Colonic mucosa (tissue), 4 donors: Measurements from ENCODE around the gene CELF1. TPM values are rescaled to one million over a fixed set of nuclear protein-coding genes. Genes with fewer than 3 reads are reported as not detected.

ENCODE experiments used
- DNase-seq: peaks from one replicate; pipeline ENCODE4 v3.0.0-alpha.2; 2020
- H3K27ac ChIP-seq: fragments of 200-600 bp; one replicate; pipeline ENCODE4 v1.8.0; 2021
- H3K27me3 ChIP-seq: fragments of 200-600 bp; one replicate; pipeline ENCODE4 v1.8.0; 2021
- H3K36me3 ChIP-seq: fragments of 200-600 bp; one replicate; pipeline ENCODE4 v1.8.0; 2021
- H3K4me1 ChIP-seq: fragments of 200-600 bp; one replicate; pipeline ENCODE4 v1.8.0; 2021; ENCODE audit warnings: mild to moderate bottlenecking
- H3K4me3 ChIP-seq: fragments of 200-600 bp; one replicate; pipeline ENCODE4 v1.8.0; 2021
- H3K9ac ChIP-seq, 2 donors: one replicate each; pipeline ENCODE4 v1.7.0; 2013; ENCODE audit warnings: control low read depth in 2 of 2, low read depth in 2 of 2, low read length in 2 of 2
- H3K9me3 ChIP-seq: fragments of 200-600 bp; one replicate; pipeline ENCODE4 v1.8.0; 2021
- intact Hi-C: fragments of 100-400 bp; cut with DNase I; formaldehyde crosslinking; loops from one replicate; pipeline ENCODE4 v1.14.1; 2022
- total RNA-seq, 2 donors: library from RNA; stranded (reverse); fragmentation: NEBNext Ultra II Directional in 1 of 2; extraction: Animal tissue kit (Norgen Biotek cat#: 25700) in 1 of 2; gene quantifications; one replicate each; pipeline ENCODE4 v1.2.1, GENCODE V29; 2021
- TF ChIP-seq, protein P1 (sequence below): fragments of 200-600 bp; IDR thresholded peaks from one replicate; pipeline ENCODE4 v1.8.0; 2022; ENCODE audit warnings: antibody characterized with exemption, mild to moderate bottlenecking
- donor health status: healthy.
- donor health status: DM: no; HTN: no; CAD: no.
- donor health status: DM: no; HTN: no; CAD: no.

Gene CELF1
- total RNA-seq, 2 donors from 2014 or later = 76.1 to 96.8 TPM

GRCh38 chr11:47508240-47508957, 44.5 kb downstream of the CELF1 start:
- peak overlapping the region; percentile 77 for H3K27ac ChIP-seq
- DNase-seq = no peak
- no peak overlapping the region for H3K4me3 ChIP-seq
- no peak overlapping the region for H3K9ac ChIP-seq
- no peaks in the 10 kb centered on the region for H3K9me3 ChIP-seq
- intact Hi-C loops = no loop called here
- H3K4me1 ChIP-seq = peaks cover 20% of the 10 kb centered on the region
- TF ChIP-seq, protein P1, sequence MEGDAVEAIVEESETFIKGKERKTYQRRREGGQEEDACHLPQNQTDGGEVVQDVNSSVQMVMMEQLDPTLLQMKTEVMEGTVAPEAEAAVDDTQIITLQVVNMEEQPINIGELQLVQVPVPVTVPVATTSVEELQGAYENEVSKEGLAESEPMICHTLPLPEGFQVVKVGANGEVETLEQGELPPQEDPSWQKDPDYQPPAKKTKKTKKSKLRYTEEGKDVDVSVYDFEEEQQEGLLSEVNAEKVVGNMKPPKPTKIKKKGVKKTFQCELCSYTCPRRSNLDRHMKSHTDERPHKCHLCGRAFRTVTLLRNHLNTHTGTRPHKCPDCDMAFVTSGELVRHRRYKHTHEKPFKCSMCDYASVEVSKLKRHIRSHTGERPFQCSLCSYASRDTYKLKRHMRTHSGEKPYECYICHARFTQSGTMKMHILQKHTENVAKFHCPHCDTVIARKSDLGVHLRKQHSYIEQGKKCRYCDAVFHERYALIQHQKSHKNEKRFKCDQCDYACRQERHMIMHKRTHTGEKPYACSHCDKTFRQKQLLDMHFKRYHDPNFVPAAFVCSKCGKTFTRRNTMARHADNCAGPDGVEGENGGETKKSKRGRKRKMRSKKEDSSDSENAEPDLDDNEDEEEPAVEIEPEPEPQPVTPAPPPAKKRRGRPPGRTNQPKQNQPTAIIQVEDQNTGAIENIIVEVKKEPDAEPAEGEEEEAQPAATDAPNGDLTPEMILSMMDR = no peak
- H3K36me3 ChIP-seq = no peaks in the 10 kb centered on the region
- H3K27me3 ChIP-seq = no peaks in the 10 kb centered on the region

DNA sequence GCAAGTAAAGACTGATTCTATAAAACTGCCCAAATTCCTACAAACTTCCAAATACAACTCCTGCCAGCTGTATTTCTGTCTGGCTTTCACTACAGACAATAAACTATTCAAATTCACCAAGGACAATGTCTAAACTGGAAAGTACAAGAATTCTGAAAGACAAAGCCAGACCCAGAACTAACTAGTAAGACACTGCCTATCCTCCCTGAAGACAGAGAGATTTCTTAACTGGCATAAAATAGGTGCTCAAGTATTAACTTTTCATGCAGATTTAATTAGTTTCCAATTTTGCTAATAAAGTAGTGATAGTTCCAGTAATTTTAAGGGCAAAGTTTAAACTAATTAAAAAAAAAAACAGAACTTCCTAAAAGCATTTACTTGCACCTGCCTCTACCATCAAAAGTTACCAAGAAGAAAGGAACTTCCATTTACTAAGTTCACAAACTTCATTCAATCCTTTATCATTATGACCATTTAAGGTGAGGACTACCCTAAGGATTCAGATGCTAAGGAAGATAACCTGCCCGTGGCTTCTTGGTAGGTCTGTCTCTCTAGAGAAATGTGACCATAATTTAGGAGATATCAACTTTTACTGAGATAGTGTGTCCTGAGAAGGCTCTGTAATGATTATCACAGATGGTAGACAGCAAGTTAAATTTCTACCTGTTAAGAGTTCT, 45.2 kb downstream of the CELF1 start:
- no peak for DNase-seq
- Histone ChIP-seq H3K27ac (no peak overlapping the region), H3K36me3 (no peaks in the 10 kb centered on the region), H3K4me3 (no peak overlapping the region), H3K27me3 (no peaks in the 10 kb centered on the region), H3K4me1 (peaks cover 20% of the 10 kb centered on the region), H3K9ac (no peak overlapping the region), H3K9me3 (no peaks in the 10 kb centered on the region)
- TF ChIP-seq, protein P1 = no peak
- intact Hi-C loops = no loop called here

- H3K9ac ChIP-seq = no peak overlapping the region
- H3K4me3 ChIP-seq = no peak overlapping the region
- TF ChIP-seq, protein P1 = no peak
- H3K9me3 ChIP-seq = no peaks in the 10 kb centered on the region
- H3K4me1 ChIP-seq = peaks cover 20% of the 10 kb centered on the region
- intact Hi-C loops = no loop called here
- DNase-seq = no peak
- H3K27me3 ChIP-seq = no peaks in the 10 kb centered on the region
- H3K27ac ChIP-seq = no peak overlapping the region
- H3K36me3 ChIP-seq = no peaks in the 10 kb centered on the region
Measured at GRCh38 chr11:47506795-47507562, 46.0 kb downstream of the CELF1 start.

- no peak overlapping the region for H3K4me3 ChIP-seq
- no peak overlapping the region for H3K27ac ChIP-seq
Measured at GRCh38 chr11:47506373-47506772, 46.6 kb downstream of the CELF1 start.

DNA sequence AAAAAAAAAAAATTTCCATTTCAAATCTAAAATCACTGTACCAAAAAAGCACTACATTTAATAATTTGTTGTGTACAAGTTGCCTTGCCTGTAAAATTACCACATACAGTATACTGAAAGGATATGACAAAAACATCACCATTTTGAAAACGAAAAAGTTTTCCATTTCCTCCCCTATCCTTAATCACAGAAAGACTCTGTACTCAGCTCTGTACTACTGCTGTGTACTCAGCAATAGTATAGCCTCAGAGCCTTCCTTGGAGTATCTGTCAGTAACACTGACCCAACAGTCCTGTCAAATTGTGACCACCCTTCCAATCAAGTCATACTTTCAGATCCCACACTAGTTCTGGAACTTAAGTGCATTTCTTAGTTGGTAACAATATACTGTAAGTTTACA, 48.0 kb downstream of the CELF1 start:
- Histone ChIP-seq H3K36me3 (no peaks in the 10 kb centered on the region), H3K4me1 (peaks cover 15% of the 10 kb centered on the region), H3K9me3 (no peaks in the 10 kb centered on the region), H3K9ac (no peak overlapping the region), H3K27me3 (no peaks in the 10 kb centered on the region), H3K27ac (no peak overlapping the region), H3K4me3 (no peak overlapping the region)
- TF ChIP-seq, protein P1 = no peak
- no peak for DNase-seq
- intact Hi-C loops = no loop called here

More at GRCh38 chr11:47506373-47506772, 46.6 kb downstream of the CELF1 start:
- no peaks in the 10 kb centered on the region for H3K36me3 ChIP-seq
- intact Hi-C loops = no loop called here
- no peak overlapping the region for H3K9ac ChIP-seq
- no peak for DNase-seq
- TF ChIP-seq, protein P1 = no peak
- peaks cover 20% of the 10 kb centered on the region for H3K4me1 ChIP-seq
- no peaks in the 10 kb centered on the region for H3K9me3 ChIP-seq
- H3K27me3 ChIP-seq = no peaks in the 10 kb centered on the region
